WI38 (cell line): Measurements from ENCODE around the gene HSPBP1.

Experiments used
- H3K4me3 ChIP-seq: 2 replicates; pipeline ENCODE4 v1.5.1; 2011; ENCODE audit warnings: low read depth, mild to moderate bottlenecking, control low read depth, low read length
- TF ChIP-seq, protein P1 (sequence below): IDR thresholded peaks from 2 replicates; pipeline ENCODE4 v1.5.1; 2012; ENCODE audit warnings: low read depth, mild to moderate bottlenecking, control low read depth, low read length

HSPBP1 gene

DNA sequence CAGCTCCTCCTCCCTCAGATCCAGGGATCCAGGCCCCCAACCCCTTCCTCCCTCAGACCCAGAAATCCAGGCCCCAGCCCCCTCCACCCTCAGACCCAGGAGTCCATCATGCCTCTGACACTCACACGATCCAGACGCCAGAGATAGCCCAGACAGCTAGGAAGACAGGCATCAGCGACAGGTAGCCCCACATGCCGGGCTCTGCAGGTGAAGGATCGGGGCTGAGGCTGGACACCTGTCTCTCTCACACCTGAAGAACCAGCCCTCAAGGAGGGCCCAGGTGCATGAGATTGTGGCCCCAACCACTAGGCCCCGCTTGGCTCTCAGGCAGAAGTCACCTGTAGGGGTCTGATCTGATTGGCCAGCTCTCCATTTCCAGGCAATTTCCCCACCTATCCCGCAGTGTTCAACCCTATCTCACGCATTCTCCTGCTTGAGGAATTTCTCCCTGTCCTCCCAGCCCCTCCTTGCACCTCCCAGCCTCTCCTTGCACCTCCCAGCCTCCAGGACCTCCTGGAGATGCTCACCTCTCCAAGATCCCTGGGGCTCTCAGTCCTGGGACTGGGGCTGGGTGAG, 41.0 kb upstream of the HSPBP1 start:
- H3K4me3 ChIP-seq = no peak overlapping the region
- TF ChIP-seq, protein P1, sequence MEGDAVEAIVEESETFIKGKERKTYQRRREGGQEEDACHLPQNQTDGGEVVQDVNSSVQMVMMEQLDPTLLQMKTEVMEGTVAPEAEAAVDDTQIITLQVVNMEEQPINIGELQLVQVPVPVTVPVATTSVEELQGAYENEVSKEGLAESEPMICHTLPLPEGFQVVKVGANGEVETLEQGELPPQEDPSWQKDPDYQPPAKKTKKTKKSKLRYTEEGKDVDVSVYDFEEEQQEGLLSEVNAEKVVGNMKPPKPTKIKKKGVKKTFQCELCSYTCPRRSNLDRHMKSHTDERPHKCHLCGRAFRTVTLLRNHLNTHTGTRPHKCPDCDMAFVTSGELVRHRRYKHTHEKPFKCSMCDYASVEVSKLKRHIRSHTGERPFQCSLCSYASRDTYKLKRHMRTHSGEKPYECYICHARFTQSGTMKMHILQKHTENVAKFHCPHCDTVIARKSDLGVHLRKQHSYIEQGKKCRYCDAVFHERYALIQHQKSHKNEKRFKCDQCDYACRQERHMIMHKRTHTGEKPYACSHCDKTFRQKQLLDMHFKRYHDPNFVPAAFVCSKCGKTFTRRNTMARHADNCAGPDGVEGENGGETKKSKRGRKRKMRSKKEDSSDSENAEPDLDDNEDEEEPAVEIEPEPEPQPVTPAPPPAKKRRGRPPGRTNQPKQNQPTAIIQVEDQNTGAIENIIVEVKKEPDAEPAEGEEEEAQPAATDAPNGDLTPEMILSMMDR = no peak

DNA sequence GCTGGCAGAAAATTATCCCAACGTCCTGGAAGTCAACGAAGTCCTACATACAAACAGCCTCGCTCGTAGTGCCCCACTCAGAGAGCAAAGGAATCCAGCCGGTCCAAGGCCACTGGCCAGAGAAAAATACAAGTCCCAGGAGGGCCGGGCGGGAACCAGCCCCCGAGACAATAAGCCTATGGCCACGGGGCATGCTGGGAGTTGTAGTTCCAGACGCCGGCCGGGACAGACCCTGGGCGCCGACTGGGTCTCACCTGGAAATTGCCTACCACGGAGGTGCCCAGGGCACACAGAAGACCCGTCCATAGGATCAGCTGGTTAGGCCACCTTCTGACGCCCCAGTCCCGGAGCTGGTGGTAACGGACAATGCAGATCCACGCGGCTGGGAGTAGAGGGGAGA, 39.9 kb upstream of the HSPBP1 start:
- H3K4me3 ChIP-seq = no peak overlapping the region
- TF ChIP-seq, protein P1 = no peak

DNA sequence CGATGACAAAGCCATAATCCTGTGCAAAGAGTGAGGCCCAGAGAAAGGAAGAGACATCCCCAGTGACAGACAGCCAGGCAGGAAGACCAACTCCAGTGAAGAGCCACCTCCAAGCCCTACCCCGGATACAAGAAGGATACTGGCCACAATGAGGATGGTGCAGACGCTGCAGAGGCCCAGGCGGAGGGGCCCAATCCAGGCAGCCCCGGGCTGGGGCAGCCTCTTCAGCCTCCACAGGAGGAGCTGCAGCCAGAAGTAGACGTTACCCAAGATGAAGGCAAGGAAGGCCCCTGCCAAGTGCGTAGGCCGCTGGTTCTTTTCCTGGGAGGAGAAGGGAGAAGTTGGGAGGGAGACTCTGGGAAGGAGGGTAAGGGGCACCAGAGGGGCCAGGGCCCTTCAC, 36.7 kb upstream of the HSPBP1 start:
- TF ChIP-seq, protein P1 = no peak
- no peak overlapping the region for H3K4me3 ChIP-seq

DNA sequence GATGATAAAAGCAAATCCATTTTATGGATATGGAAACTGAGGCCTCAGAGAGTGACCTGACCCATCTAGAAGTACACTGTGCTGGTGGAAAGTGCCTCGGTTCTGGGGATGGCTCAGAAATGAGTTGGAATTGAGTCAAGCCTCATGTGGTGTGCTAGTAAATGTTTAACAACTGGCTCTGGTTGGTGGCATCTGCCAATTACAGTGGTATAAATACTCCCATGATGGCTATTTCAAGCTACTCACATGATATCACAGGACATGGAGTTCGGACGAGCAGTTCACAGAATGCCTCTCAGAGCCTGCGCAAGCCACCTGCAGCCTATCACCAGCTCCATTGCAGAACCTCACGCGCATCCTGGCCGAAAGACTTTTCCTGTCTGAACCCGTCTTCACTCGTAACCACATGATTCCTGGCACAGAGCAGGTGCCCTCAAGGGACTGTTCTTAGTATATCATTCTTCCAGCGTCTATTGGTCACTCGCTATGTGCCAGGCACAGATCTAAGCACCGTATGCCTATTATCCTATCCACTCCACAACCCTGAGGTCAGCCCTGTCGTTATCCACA, 36.1 kb upstream of the HSPBP1 start:
- TF ChIP-seq, protein P1 = no peak
- H3K4me3 ChIP-seq = no peak overlapping the region

DNA sequence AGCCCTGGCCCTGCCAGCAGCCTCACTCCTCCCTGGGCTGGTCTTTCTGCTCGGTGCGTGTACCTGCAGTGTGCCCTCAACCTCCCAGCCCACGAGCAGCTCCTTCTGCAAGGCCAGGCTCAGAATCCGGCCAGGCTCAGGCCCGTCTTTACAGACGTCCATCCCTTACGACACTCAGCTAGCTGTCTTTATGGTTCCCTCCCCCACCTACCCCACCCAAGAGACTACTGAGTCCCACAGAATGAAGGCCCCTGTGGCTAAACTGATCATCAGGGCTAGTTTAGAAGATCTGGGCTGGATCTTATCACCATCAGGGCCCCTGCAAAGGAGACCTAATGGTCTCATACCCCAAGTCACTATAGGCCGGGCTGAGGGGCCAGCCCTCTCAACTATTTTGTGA, 34.5 kb upstream of the HSPBP1 start:
- TF ChIP-seq, protein P1 = no peak
- no peak overlapping the region for H3K4me3 ChIP-seq

DNA sequence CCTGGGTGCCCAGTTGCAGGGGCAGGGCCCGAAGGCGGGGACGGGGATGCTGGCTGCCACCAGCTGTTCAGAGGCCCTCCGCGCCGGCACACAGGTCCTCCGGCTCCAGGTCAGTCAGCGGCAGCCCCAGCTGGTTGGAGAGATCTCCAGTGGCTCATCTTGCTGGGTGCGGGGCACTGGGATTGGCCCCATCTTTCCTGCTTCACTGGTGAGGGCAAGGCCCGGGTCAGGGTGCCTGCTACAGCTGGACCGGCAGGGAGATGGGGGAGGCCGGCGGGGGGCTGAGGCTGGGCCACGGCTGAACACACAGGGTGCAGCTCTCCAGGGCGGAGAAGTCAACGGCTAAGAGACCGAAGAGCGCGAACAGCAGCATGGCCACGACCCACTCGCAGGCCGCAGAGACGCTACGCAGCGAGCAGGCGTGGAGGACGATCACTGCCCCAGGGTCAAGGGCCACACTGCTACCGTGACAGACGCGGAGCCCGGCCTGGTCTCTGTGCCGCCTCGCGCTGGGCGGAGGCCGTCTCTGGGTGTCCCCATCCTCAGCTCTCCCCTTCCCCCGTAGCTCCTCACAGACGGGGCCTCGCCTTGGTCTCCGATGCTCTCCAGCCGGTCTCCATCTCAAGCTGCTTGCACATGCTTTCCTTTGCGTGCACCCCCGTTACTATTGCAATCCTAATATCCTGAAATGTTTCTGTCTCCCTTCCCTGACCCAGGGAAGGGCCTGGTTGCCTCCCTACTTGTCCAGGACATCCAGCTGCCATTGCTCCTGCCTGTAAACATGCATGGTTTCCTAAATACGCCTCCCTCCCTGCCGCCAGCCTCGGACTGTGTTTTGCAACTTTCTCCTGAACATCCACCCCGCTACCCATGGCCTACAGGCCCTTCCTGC, 33.0 kb upstream of the HSPBP1 start:
- no peak overlapping the region for H3K4me3 ChIP-seq
- TF ChIP-seq, protein P1 = no peak

DNA sequence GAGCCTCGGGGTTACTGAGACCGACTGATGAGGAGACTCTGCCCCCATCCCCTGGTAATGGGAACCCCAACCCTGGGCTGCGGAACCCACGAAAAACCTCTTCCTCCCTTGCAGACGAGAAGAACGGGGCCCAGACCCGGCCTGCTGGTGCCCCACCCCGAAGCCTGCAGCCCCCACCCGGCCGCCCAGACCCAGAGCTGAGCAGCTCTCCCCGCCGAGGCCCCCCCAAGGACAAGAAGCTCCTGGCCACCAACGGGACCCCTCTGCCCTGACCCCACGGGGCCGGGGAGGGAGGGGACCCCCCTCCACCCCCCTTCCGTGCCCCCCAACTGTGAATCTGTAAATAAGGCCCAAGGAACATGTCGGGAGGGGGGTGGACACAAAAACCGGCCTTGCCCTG, 31.9 kb upstream of the HSPBP1 start:
- no peak overlapping the region for H3K4me3 ChIP-seq
- TF ChIP-seq, protein P1 = no peak
